H9 (cell line): ENCODE results near the gene TSC22D4. TPM values are rescaled to one million over a fixed set of nuclear protein-coding genes. Genes with fewer than 3 reads are reported as not detected.

Experiments
- DNase-seq: peaks from one replicate; pipeline ENCODE4 v3.0.0-alpha.2; 2017
- H2AFZ ChIP-seq: one replicate; pipeline ENCODE4 v1.6.1; 2013; ENCODE audit warnings: mild to moderate bottlenecking, low read length, control low read depth, moderate library complexity
- H2AK5ac ChIP-seq: 2 replicates; pipeline ENCODE4 v1.6.1; 2013; ENCODE audit warnings: low read length, control low read depth, mixed read lengths; ENCODE audit not compliant: insufficient read length
- H2BK120ac ChIP-seq: one replicate; pipeline ENCODE4 v1.6.1; 2013; ENCODE audit warnings: low read depth, mild to moderate bottlenecking, low read length, control low read depth, inconsistent platforms; ENCODE audit not compliant: poor library complexity, severe bottlenecking
- H2BK12ac ChIP-seq: 2 replicates; pipeline ENCODE4 v1.6.1; 2013; ENCODE audit warnings: low read length, control low read depth, mixed read lengths, low read depth; ENCODE audit not compliant: insufficient read length
- H2BK15ac ChIP-seq: 2 replicates; pipeline ENCODE4 v1.6.1; 2013; ENCODE audit warnings: low read depth, low read length, control low read depth
- H2BK20ac ChIP-seq: one replicate; pipeline ENCODE4 v1.6.1; 2013; ENCODE audit warnings: low read depth, mild to moderate bottlenecking, low read length, control low read depth, inconsistent platforms; ENCODE audit not compliant: poor library complexity, severe bottlenecking
- H2BK5ac ChIP-seq: 2 replicates; pipeline ENCODE4 v1.6.1; 2013; ENCODE audit warnings: low read length, control low read depth, mixed read lengths; ENCODE audit not compliant: insufficient read length
- H3K14ac ChIP-seq: 2 replicates; pipeline ENCODE4 v1.6.1; 2013; ENCODE audit warnings: low read length, control low read depth; ENCODE audit not compliant: insufficient read depth
- H3K18ac ChIP-seq: 2 replicates; pipeline ENCODE4 v1.6.1; 2013; ENCODE audit warnings: low read depth, mild to moderate bottlenecking, mixed read lengths, low read length, control low read depth; ENCODE audit not compliant: insufficient read length
- H3K23ac ChIP-seq: 2 replicates; pipeline ENCODE4 v1.6.1; 2013; ENCODE audit warnings: low read length, control low read depth, mixed read lengths, low read depth; ENCODE audit not compliant: insufficient read length
- H3K23me2 ChIP-seq: 2 replicates; pipeline ENCODE4 v1.6.1; 2013; ENCODE audit warnings: low read depth, mild to moderate bottlenecking, mixed read lengths, low read length, control low read depth; ENCODE audit not compliant: insufficient read length, poor library complexity, severe bottlenecking
- H3K27ac ChIP-seq: 2 replicates; pipeline ENCODE4 v1.5.1; 2013; ENCODE audit warnings: low read length, control low read depth, mixed read lengths, low read depth; ENCODE audit not compliant: insufficient read length
- H3K27me3 ChIP-seq: 2 replicates; pipeline ENCODE4 v1.6.1; 2013; ENCODE audit warnings: low read length, control low read depth, inconsistent platforms; ENCODE audit not compliant: insufficient read depth
- H3K4ac ChIP-seq: 2 replicates; pipeline ENCODE4 v1.6.1; 2013; ENCODE audit warnings: low read depth, mild to moderate bottlenecking, control low read depth, inconsistent platforms, low read length, moderate library complexity
- H3K4me1 ChIP-seq: 2 replicates; pipeline ENCODE4 v1.6.1; 2013; ENCODE audit warnings: low read length, control low read depth, inconsistent platforms; ENCODE audit not compliant: insufficient read depth
- H3K4me2 ChIP-seq: 2 replicates; pipeline ENCODE4 v1.6.1; 2013; ENCODE audit warnings: low read length, control low read depth, mixed read lengths; ENCODE audit not compliant: insufficient read length, insufficient read depth
- H3K56ac ChIP-seq: 2 replicates; pipeline ENCODE4 v1.6.1; 2013; ENCODE audit warnings: low read depth, mild to moderate bottlenecking, mixed read lengths, low read length, control low read depth; ENCODE audit not compliant: insufficient read length
- H3K79me1 ChIP-seq: 2 replicates; pipeline ENCODE4 v1.6.1; 2013; ENCODE audit warnings: low read depth, mild to moderate bottlenecking, moderate library complexity, low read length, control low read depth, inconsistent platforms; ENCODE audit not compliant: insufficient read depth, poor library complexity, severe bottlenecking
- H3K79me2 ChIP-seq: 2 replicates; pipeline ENCODE4 v1.6.1; 2013; ENCODE audit warnings: low read length, control low read depth, inconsistent platforms; ENCODE audit not compliant: insufficient read depth
- H3K9ac ChIP-seq: 2 replicates; pipeline ENCODE4 v1.6.1; 2013; ENCODE audit warnings: low read length, control low read depth, mixed read lengths; ENCODE audit not compliant: insufficient read length; ENCODE audit errors: extremely low read depth
- H3K9me3 ChIP-seq: one replicate; pipeline ENCODE4 v1.6.1; 2013; ENCODE audit warnings: low read depth, low read length, inconsistent platforms; ENCODE audit not compliant: control insufficient read depth
- H3T11ph ChIP-seq: one replicate; pipeline ENCODE4 v1.6.1; 2013; ENCODE audit warnings: mild to moderate bottlenecking, low read length, control low read depth, inconsistent platforms
- H4K20me1 ChIP-seq: one replicate; pipeline ENCODE4 v1.6.1; 2013; ENCODE audit not compliant: control insufficient read depth, insufficient read length, insufficient read depth
- H4K5ac ChIP-seq: 2 replicates; pipeline ENCODE4 v1.6.1; 2013; ENCODE audit warnings: low read depth, mild to moderate bottlenecking, mixed read lengths, low read length, control low read depth; ENCODE audit not compliant: insufficient read length
- H4K8ac ChIP-seq: replicated peaks from 2 replicates; pipeline ENCODE4 v1.6.1; 2013; ENCODE audit warnings: low read length, control low read depth, mixed read lengths, low read depth; ENCODE audit not compliant: insufficient read length
- H4K91ac ChIP-seq: 2 replicates; pipeline ENCODE4 v1.6.1; 2013; ENCODE audit warnings: low read depth, mild to moderate bottlenecking, moderate library complexity, mixed read lengths, low read length, control low read depth; ENCODE audit not compliant: insufficient read length
- H3K27ac Mint-ChIP-seq, 3 experiments: 2 replicates in 2 of 3; 3 replicates in 1 of 3; pipeline ENCODE4 v1.8.0; 2020 to 2021; ENCODE audit warnings: mixed read lengths in 3 of 3, mild to moderate bottlenecking in 1 of 3, moderate library complexity in 1 of 3
- H3K27me3 Mint-ChIP-seq: 2 replicates; pipeline ENCODE4 v1.8.0; 2021; ENCODE audit warnings: low read depth, mild to moderate bottlenecking, moderate library complexity, mixed read lengths
- H3K36me3 Mint-ChIP-seq, 3 experiments: 2 replicates in 2 of 3; 3 replicates in 1 of 3; pipeline ENCODE4 v1.8.0; 2020 to 2021; ENCODE audit warnings: low read depth in 3 of 3, mixed read lengths in 3 of 3; ENCODE audit not compliant: insufficient read depth in 1 of 3
- H3K4me1 Mint-ChIP-seq, 2 experiments: 2 replicates each; pipeline ENCODE4 v1.8.0; 2020; ENCODE audit warnings: mixed read lengths in 2 of 2
- H3K4me3 Mint-ChIP-seq, 2 experiments: 2 replicates in 1 of 2; 3 replicates in 1 of 2; pipeline ENCODE4 v1.8.0; 2020 to 2021; ENCODE audit warnings: mild to moderate bottlenecking in 2 of 2, mixed read lengths in 2 of 2, moderate library complexity in 1 of 2
- H3K9me3 Mint-ChIP-seq, 2 experiments: 2 replicates in 1 of 2; 3 replicates in 1 of 2; pipeline ENCODE4 v1.8.0; 2020; ENCODE audit warnings: mild to moderate bottlenecking in 2 of 2, mixed read lengths in 2 of 2, moderate library complexity in 1 of 2
- CTCF ChIP-seq: fragments of 200-600 bp; sonication (generic); conservative IDR thresholded peaks from 3 replicates; pipeline ENCODE4 v1.8.0; 2021; ENCODE audit warnings: antibody characterized with exemption, mild to moderate bottlenecking
- WGBS: extraction: QIAGEN DNeasy Blood & Tissue Kit; methylation state at CpG from one replicate; pipeline ENCODE4 v1.1.7; 2013; ENCODE audit warnings: missing lambda C conversion rate, low lambda C conversion rate, mixed read lengths; ENCODE audit not compliant: insufficient read length; ENCODE audit errors: extremely low coverage; 5-methylcytosine and 5-hydroxymethylcytosine counted together
- total RNA-seq: library from RNA; stranded (reverse); gene quantifications from 2 replicates; pipeline ENCODE4 v1.2.1, GENCODE V29; 2021

Gene TSC22D4
- total RNA-seq, 1 experiment from 2014 or later = 17.5 TPM

- Mint-ChIP-seq H3K27me3 (peaks cover 21% of the 10 kb centered on the region), H3K4me3 (no peak overlapping the region), H3K9me3 (no peaks in the 10 kb centered on the region), H3K4me1 (peaks cover 14 to 40% of the 10 kb centered on the region in 2 experiments), H3K36me3 (peaks cover 0 to 12% (median 3%) of the 10 kb centered on the region in 3 experiments; a peak in 2 of 7 replicates), H3K27ac (peak overlapping the region in 1 of 3 experiments; percentile 67; a peak in 1 of 7 replicates)
- Histone ChIP-seq H3K14ac (no peak overlapping the region), H3K79me1 (no peaks in the 10 kb centered on the region), H2BK5ac (no peak overlapping the region), H2AK5ac (no peak overlapping the region), H2BK12ac (no peak overlapping the region), H3K27ac (no peak overlapping the region), H3K9me3 (no peaks in the 10 kb centered on the region), H3K9ac (no peak overlapping the region), H3K23ac (no peak overlapping the region), H3K4me1 (0 out of 2 replicates have a peak, but pooled peaks cover 2% of the 10 kb centered on the region), H3K4ac (no peak overlapping the region), H3K56ac (no peak overlapping the region), H3K27me3 (no peaks in the 10 kb centered on the region; the same call in 1 of the 2 replicates), H2AFZ (no peak overlapping the region), H3K18ac (no peak overlapping the region), H4K8ac (no peak overlapping the region), H2BK15ac (no peak overlapping the region), H3K23me2 (peaks cover 3% of the 10 kb centered on the region), H4K20me1 (no peaks in the 10 kb centered on the region), H3K4me2 (no peak overlapping the region), H2BK20ac (no peak overlapping the region), H2BK120ac (no peak overlapping the region), H4K91ac (no peak overlapping the region), H4K5ac (no peak overlapping the region), H3K79me2 (no peaks in the 10 kb centered on the region), H3T11ph (no peak overlapping the region)
- no CpG with 5 or more reads among the region's 5 CpGs for WGBS
- no peak for DNase-seq
- no peak for TF ChIP-seq CTCF
Observed at GRCh38 chr7:100491192-100491578, 12.2 kb upstream of the TSC22D4 start.
